OCI-LY1 (cell line): ENCODE data around the gene B2M.
"Not testable (repeated sequence)": the region's sequence is repeated elsewhere in the genome, so short reads cannot be mapped to it uniquely, and the experiment has no call there.

Experiments
- H2AFZ ChIP-seq: fragments of 200-600 bp; sonication (generic), shearing (Covaris generic); 2 replicates; pipeline ENCODE4 v1.6.0; 2014; ENCODE audit warnings: antibody characterized with exemption, mild to moderate bottlenecking, low read length
- H3F3A ChIP-seq: fragments of 200-600 bp; sonication (generic), shearing (Covaris generic); 2 replicates; pipeline ENCODE4 v1.6.0; 2014; ENCODE audit warnings: mild to moderate bottlenecking, antibody characterized with exemption, low read length, moderate library complexity; ENCODE audit not compliant: insufficient read depth
- H3K27ac ChIP-seq: fragments of 200-600 bp; sonication (generic); 2 replicates; pipeline ENCODE4 v1.5.1; 2014; ENCODE audit warnings: low read length, mixed run types, mild to moderate bottlenecking, low read depth; ENCODE audit not compliant: poor library complexity, severe bottlenecking
- H3K27me3 ChIP-seq: fragments of 200-600 bp; sonication (generic); 2 replicates; pipeline ENCODE4 v1.6.0; 2014; ENCODE audit warnings: antibody characterized with exemption, mild to moderate bottlenecking, low read length, moderate library complexity; ENCODE audit not compliant: insufficient read depth
- H3K36me3 ChIP-seq: fragments of 200-600 bp; sonication (generic); 2 replicates; pipeline ENCODE4 v1.6.1; 2014; ENCODE audit warnings: mild to moderate bottlenecking, antibody characterized with exemption, low read length, moderate library complexity, mixed read lengths; ENCODE audit not compliant: insufficient read depth
- H3K4me1 ChIP-seq: fragments of 200-600 bp; sonication (generic); 2 replicates; pipeline ENCODE4 v1.5.1; 2014; ENCODE audit warnings: mild to moderate bottlenecking, low read length, moderate library complexity; ENCODE audit not compliant: insufficient read depth, severe bottlenecking
- H3K4me2 ChIP-seq: fragments of 200-600 bp; sonication (generic), shearing (Covaris generic); 2 replicates; pipeline ENCODE4 v1.6.1; 2014; ENCODE audit warnings: low read length
- H3K4me3 ChIP-seq: fragments of 200-600 bp; sonication (generic); 2 replicates; pipeline ENCODE4 v1.5.1; 2014; ENCODE audit warnings: low read length, low read depth, mild to moderate bottlenecking, mixed read lengths; ENCODE audit not compliant: poor library complexity, severe bottlenecking
- H3K79me2 ChIP-seq: fragments of 200-600 bp; shearing (Covaris generic); 2 replicates; pipeline ENCODE4 v1.6.1; 2016; ENCODE audit warnings: mixed run types, low read length, mixed read lengths; ENCODE audit not compliant: insufficient read depth
- H3K9ac ChIP-seq: fragments of 200-600 bp; sonication (generic), shearing (Covaris generic); 2 replicates; pipeline ENCODE4 v1.6.1; 2014; ENCODE audit warnings: mild to moderate bottlenecking, low read length, mixed read lengths
- H3K9me2 ChIP-seq: fragments of 200-600 bp; sonication (generic), shearing (Covaris generic); 2 replicates; pipeline ENCODE4 v1.6.1; 2014; ENCODE audit warnings: low read depth, mild to moderate bottlenecking, low read length, mixed read lengths
- H3K9me3 ChIP-seq: fragments of 200-600 bp; shearing (Covaris generic); 2 replicates; pipeline ENCODE4 v1.6.1; 2014; ENCODE audit warnings: low read length, mixed read lengths
- H4K20me1 ChIP-seq: fragments of 200-600 bp; sonication (generic), shearing (Covaris generic); 2 replicates; pipeline ENCODE4 v1.6.0; 2016; ENCODE audit warnings: mild to moderate bottlenecking, low read length; ENCODE audit not compliant: insufficient read depth
- EZH2 ChIP-seq: fragments of 200-600 bp; sonication (generic), shearing (Covaris generic); IDR thresholded peaks from 2 replicates; pipeline ENCODE4 v1.8.0; 2017; ENCODE audit warnings: borderline replicate concordance, mixed run types, mild to moderate bottlenecking, antibody characterized with exemption, low read length, moderate library complexity, mixed read lengths
- TF ChIP-seq, protein P1 (sequence below): fragments of 200-600 bp; sonication (generic), shearing (Covaris generic); IDR thresholded peaks from 2 replicates; pipeline ENCODE4 v1.5.1; 2017; ENCODE audit warnings: mild to moderate bottlenecking, antibody characterized with exemption, low read length, moderate library complexity, mixed read lengths

B2M gene

GRCh38 chr15:44726568-44727484 lies 15.5 kb downstream of the B2M start:
- Histone ChIP-seq H3K9me2 (no peaks in the 10 kb centered on the region), H3K4me3 (peak overlapping the region; percentile 60), H3F3A (peaks cover 3% of the 10 kb centered on the region; the same call in 1 of the 2 replicates), H2AFZ (no peak overlapping the region), H4K20me1 (no peaks in the 10 kb centered on the region), H3K4me2 (peak overlapping the region; percentile 90), H3K79me2 (peaks cover 7% of the 10 kb centered on the region; the same call in 1 of the 2 replicates), H3K36me3 (no peaks in the 10 kb centered on the region), H3K4me1 (peaks cover 74% of the 10 kb centered on the region), H3K9ac (peak overlapping the region; percentile 82), H3K9me3 (no peaks in the 10 kb centered on the region), H3K27me3 (no peaks in the 10 kb centered on the region), H3K27ac (peak overlapping the region; percentile 97)
- TF ChIP-seq, protein P1, sequence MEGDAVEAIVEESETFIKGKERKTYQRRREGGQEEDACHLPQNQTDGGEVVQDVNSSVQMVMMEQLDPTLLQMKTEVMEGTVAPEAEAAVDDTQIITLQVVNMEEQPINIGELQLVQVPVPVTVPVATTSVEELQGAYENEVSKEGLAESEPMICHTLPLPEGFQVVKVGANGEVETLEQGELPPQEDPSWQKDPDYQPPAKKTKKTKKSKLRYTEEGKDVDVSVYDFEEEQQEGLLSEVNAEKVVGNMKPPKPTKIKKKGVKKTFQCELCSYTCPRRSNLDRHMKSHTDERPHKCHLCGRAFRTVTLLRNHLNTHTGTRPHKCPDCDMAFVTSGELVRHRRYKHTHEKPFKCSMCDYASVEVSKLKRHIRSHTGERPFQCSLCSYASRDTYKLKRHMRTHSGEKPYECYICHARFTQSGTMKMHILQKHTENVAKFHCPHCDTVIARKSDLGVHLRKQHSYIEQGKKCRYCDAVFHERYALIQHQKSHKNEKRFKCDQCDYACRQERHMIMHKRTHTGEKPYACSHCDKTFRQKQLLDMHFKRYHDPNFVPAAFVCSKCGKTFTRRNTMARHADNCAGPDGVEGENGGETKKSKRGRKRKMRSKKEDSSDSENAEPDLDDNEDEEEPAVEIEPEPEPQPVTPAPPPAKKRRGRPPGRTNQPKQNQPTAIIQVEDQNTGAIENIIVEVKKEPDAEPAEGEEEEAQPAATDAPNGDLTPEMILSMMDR = no peak
- no peak for TF ChIP-seq EZH2

- peaks cover 67% of the 10 kb centered on the region for H3K4me1 ChIP-seq
- H2AFZ ChIP-seq = no peak overlapping the region
- H3K4me2 ChIP-seq = peak overlapping the region; percentile 90
- no peaks in the 10 kb centered on the region for H3K9me2 ChIP-seq
- peak overlapping the region; percentile 97 for H3K27ac ChIP-seq
- TF ChIP-seq, protein P1 = no peak
- no peak for TF ChIP-seq EZH2
- no peaks in the 10 kb centered on the region for H3K27me3 ChIP-seq
- no peaks in the 10 kb centered on the region for H4K20me1 ChIP-seq
- peak overlapping the region; percentile 60 for H3K4me3 ChIP-seq
- H3K9ac ChIP-seq = peak overlapping the region; percentile 82; the same call in 1 of the 2 replicates
- H3F3A ChIP-seq = 0 out of 2 replicates have a peak, but pooled peaks cover 3% of the 10 kb centered on the region
- H3K79me2 ChIP-seq = peaks cover 7% of the 10 kb centered on the region; the same call in 1 of the 2 replicates
- H3K9me3 ChIP-seq = no peaks in the 10 kb centered on the region
- H3K36me3 ChIP-seq = no peaks in the 10 kb centered on the region
Measured at GRCh38 chr15:44727485-44728231, 16.3 kb downstream of the B2M start.

GRCh38 chr15:44728232-44728575 lies 16.9 kb downstream of the B2M start:
- H3K36me3 ChIP-seq, H3K9me2 ChIP-seq, H3K27me3 ChIP-seq, H3F3A ChIP-seq, H2AFZ ChIP-seq, H3K79me2 ChIP-seq, H4K20me1 ChIP-seq, H3K9me3 ChIP-seq: not testable (repeated sequence)
- H3K4me3 ChIP-seq = peak overlapping the region; percentile 79
- peaks cover 67% of the 10 kb centered on the region for H3K4me1 ChIP-seq
- peak overlapping the region; percentile 77 for H3K4me2 ChIP-seq
- H3K9ac ChIP-seq = peak overlapping the region; percentile 91
- H3K27ac ChIP-seq = peak overlapping the region; percentile 97
